Sigmoid colon (tissue), 4 donors: ENCODE data around the gene SASS6.

Experiments used
- EP300 ChIP-seq, 4 donors: sonication (generic); formaldehyde crosslinking; IDR thresholded peaks; one replicate each; pipeline ENCODE4 v1.6.1; 2017; ENCODE audit warnings: antibody characterized with exemption in 4 of 4
- POLR2A ChIP-seq, 2 donors: fragments of 450-650 bp; IDR thresholded peaks; one replicate each; pipeline ENCODE4 v1.6.1; 2016; ENCODE audit warnings: antibody characterized with exemption in 2 of 2, mild to moderate bottlenecking in 2 of 2, moderate library complexity in 2 of 2
- POLR2AphosphoS5 ChIP-seq, 4 donors: sonication (generic); formaldehyde crosslinking; IDR thresholded peaks; one replicate each; pipeline ENCODE4 v1.6.1; 2017; ENCODE audit warnings: antibody characterized with exemption in 4 of 4
- TF ChIP-seq, protein P1 (sequence below), 4 experiments: fragments of 450-650 bp in 3 of 4; fragments of 200-600 bp in 1 of 4; IDR thresholded peaks; one replicate each; pipeline ENCODE4 v1.5.1; 2016 to 2019; ENCODE audit warnings: antibody characterized with exemption in 4 of 4, mild to moderate bottlenecking in 3 of 4, moderate library complexity in 2 of 4

DNA sequence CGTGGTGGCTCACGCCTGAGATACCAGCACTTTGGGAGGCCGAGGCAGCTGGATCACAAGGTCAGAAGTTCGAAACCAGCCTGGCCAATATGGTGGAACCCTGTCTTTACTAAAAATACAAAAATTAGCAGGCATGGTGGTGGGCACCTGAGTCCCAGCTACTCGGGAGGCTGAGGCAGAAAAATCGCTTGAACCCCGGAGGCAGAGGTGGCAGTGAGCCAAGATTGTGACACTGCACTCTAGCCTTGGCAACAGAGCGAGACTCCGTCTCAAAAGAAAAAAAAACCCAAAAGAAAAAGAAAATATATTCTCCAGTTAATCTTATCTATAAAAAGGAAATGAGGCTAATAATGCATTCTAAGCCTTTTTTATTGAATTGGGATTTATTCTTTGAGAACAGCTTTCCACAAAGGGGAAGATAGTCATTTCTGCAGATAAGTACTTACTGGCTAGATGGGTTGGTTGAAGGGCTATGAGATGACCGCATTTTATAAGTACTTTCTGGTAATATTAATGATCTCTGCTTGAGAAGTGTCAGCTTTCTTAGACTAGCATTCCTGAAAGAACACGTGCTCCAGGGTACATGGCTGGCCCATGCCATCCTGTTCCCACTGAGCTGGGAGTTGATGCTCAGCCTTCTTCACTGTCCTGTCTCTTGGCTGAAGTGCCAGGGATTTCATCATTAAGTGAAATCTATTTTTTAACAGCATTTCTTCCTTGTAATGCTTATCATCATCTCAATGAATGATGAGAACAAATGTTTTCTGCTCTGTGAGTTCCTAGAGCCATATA, 57.9 kb downstream of the SASS6 start:
- no peak for TF ChIP-seq POLR2AphosphoS5 (IDR thresholded peaks at IDR 0.05)
- TF ChIP-seq, protein P1, sequence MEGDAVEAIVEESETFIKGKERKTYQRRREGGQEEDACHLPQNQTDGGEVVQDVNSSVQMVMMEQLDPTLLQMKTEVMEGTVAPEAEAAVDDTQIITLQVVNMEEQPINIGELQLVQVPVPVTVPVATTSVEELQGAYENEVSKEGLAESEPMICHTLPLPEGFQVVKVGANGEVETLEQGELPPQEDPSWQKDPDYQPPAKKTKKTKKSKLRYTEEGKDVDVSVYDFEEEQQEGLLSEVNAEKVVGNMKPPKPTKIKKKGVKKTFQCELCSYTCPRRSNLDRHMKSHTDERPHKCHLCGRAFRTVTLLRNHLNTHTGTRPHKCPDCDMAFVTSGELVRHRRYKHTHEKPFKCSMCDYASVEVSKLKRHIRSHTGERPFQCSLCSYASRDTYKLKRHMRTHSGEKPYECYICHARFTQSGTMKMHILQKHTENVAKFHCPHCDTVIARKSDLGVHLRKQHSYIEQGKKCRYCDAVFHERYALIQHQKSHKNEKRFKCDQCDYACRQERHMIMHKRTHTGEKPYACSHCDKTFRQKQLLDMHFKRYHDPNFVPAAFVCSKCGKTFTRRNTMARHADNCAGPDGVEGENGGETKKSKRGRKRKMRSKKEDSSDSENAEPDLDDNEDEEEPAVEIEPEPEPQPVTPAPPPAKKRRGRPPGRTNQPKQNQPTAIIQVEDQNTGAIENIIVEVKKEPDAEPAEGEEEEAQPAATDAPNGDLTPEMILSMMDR (IDR thresholded peaks at IDR 0.05), result no peak
- no peak for TF ChIP-seq EP300 (IDR thresholded peaks at IDR 0.05)
- TF ChIP-seq POLR2A (IDR thresholded peaks at IDR 0.05), result no peak
